ENCODE data around the gene MGMT. TPM values are rescaled to one million over a fixed set of nuclear protein-coding genes. Genes with fewer than 3 reads are reported as not detected.

The MGMT gene
- total RNA-seq, 2 experiments from 2014 or later: 9.0 to 9.6 TPM

- Mint-ChIP-seq H3K4me3 (no peak overlapping the region), H3K36me3 (ENCODE audit: low read depth) (no peaks in the 10 kb centered on the region), H3K9me3 (no peaks in the 10 kb centered on the region), H3K27ac (no peak overlapping the region), H3K4me1 (ENCODE audit: low read depth) (peaks cover 8% of the 10 kb centered on the region), H3K27me3 (no peaks in the 10 kb centered on the region)
- ATAC-seq (ENCODE audit: poor library complexity) (no peak), DNase-seq (no peak)
- Histone ChIP-seq H3K27me3 (ENCODE audit: control insufficient read depth in 1 of 2, insufficient read depth in 2 of 2, low read length in 2 of 2) (no peaks in the 10 kb centered on the region), H3K4me3 (ENCODE audit: low read length) (no peak overlapping the region), H3K9me3 (ENCODE audit: control insufficient read depth in 1 of 2, insufficient read depth in 1 of 2, low read length in 2 of 2) (peaks cover 0 to 7% of the 10 kb centered on the region in 2 experiments), H3K4me1 (ENCODE audit: insufficient read depth, low read length) (no peaks in the 10 kb centered on the region), H3K27ac (ENCODE audit: low read depth in 1 of 2, low read length in 2 of 2) (no peak overlapping the region), H3K36me3 (ENCODE audit: insufficient read depth, low read length) (no peaks in the 10 kb centered on the region)
- ChIA-PET CTCF (no interaction called here), POLR2A (no interaction called here)
- intact Hi-C loops (cut with DNase I, micrococcal nuclease): no loop called here
- no peak for TF ChIP-seq CTCF (IDR thresholded peaks at IDR 0.05)
These were observed 232.8 kb downstream of the MGMT start for GRCh38 chr10:129699722-129700340.

DNA sequence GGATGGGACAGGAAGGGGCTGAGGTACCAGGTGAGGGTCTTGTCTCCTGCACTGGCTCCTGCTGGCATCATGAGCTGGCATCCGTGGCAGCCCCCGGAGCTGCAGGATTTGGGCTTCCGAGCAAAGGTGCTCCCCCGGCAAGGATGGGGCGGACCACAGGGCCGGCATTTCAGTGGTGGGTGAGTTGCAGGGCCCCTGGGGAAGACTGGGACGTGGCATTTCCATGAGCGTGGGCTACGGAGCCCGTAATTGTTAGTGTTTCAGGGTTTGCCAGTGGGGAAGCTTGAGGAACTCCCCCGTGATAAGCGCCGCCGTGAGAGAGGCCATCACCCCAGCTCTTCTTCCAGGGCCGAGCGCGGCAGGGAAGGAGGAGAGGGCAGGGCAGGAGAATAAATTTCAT is 235.6 kb downstream of the MGMT start:
- H3K4me1 ChIP-seq (ENCODE audit: insufficient read depth, low read length): no peaks in the 10 kb centered on the region
- no peak overlapping the region for H3K4me3 ChIP-seq (ENCODE audit: low read length)
- ATAC-seq (ENCODE audit: poor library complexity) (no peak), DNase-seq (no peak)
- Mint-ChIP-seq H3K27ac (no peak overlapping the region), H3K36me3 (ENCODE audit: low read depth) (peaks cover 17% of the 10 kb centered on the region), H3K4me3 (no peak overlapping the region), H3K27me3 (no peaks in the 10 kb centered on the region), H3K9me3 (no peaks in the 10 kb centered on the region), H3K4me1 (ENCODE audit: low read depth) (peaks cover 16% of the 10 kb centered on the region)
- ChIA-PET CTCF (no interaction called here), POLR2A (no interaction called here)
- no peak overlapping the region for H3K27ac ChIP-seq (ENCODE audit: low read depth in 1 of 2, low read length in 2 of 2)
- no peaks in the 10 kb centered on the region for H3K27me3 ChIP-seq (ENCODE audit: control insufficient read depth in 1 of 2, insufficient read depth in 2 of 2, low read length in 2 of 2)
- intact Hi-C loops (cut with DNase I, micrococcal nuclease): no loop called here
- H3K36me3 ChIP-seq (ENCODE audit: insufficient read depth, low read length): no peaks in the 10 kb centered on the region
- no peak for TF ChIP-seq CTCF (IDR thresholded peaks at IDR 0.05)
- peaks cover 0 to 21% of the 10 kb centered on the region in 2 experiments for H3K9me3 ChIP-seq (ENCODE audit: control insufficient read depth in 1 of 2, insufficient read depth in 1 of 2, low read length in 2 of 2)

GRCh38 chr10:129703287-129704137 is 236.5 kb downstream of the MGMT start:
- Mint-ChIP-seq H3K27me3 (no peaks in the 10 kb centered on the region), H3K36me3 (ENCODE audit: low read depth) (peaks cover 26% of the 10 kb centered on the region), H3K27ac (no peak overlapping the region), H3K4me3 (no peak overlapping the region), H3K4me1 (ENCODE audit: low read depth) (peaks cover 16% of the 10 kb centered on the region), H3K9me3 (no peaks in the 10 kb centered on the region)
- H3K36me3 ChIP-seq (ENCODE audit: insufficient read depth, low read length): peaks cover 2% of the 10 kb centered on the region
- no peaks in the 10 kb centered on the region for H3K4me1 ChIP-seq (ENCODE audit: insufficient read depth, low read length)
- no peak for TF ChIP-seq CTCF (IDR thresholded peaks at IDR 0.05)
- ChIA-PET CTCF (no interaction called here), POLR2A (no interaction called here)
- intact Hi-C loops (cut with DNase I, micrococcal nuclease): no loop called here
- no peak for ATAC-seq (ENCODE audit: poor library complexity)
- H3K27me3 ChIP-seq (ENCODE audit: control insufficient read depth in 1 of 2, insufficient read depth in 2 of 2, low read length in 2 of 2): no peaks in the 10 kb centered on the region
- H3K9me3 ChIP-seq (ENCODE audit: control insufficient read depth in 1 of 2, insufficient read depth in 1 of 2, low read length in 2 of 2): peaks cover 0 to 21% of the 10 kb centered on the region in 2 experiments
- no peak overlapping the region for H3K4me3 ChIP-seq (ENCODE audit: low read length)
- H3K27ac ChIP-seq (ENCODE audit: low read depth in 1 of 2, low read length in 2 of 2): no peak overlapping the region
- DNase-seq: no peak
